ENCODE measurements around the gene GPR62. TPM values are rescaled to one million over a fixed set of nuclear protein-coding genes. Genes with fewer than 3 reads are reported as not detected.

Gene GPR62
- total RNA-seq, 2 donors from 2014 or later, result 0.41 to 0.97 TPM

GRCh38 chr3:51942603-51943450 is 12.4 kb upstream of the GPR62 start:
- TF ChIP-seq POLR2A (IDR thresholded peaks at IDR 0.05) (no peak), CTCF (IDR thresholded peaks at IDR 0.05) (no peak), POLR2AphosphoS5 (IDR thresholded peaks at IDR 0.05) (no peak)
- Histone ChIP-seq H3K4me1 (replicated peaks) (peaks cover 9% of the 10 kb centered on the region), H3K9me3 (no peaks in the 10 kb centered on the region), H3K4me3 (peak overlapping the region; percentile 29 to 37), H3K36me3 (peaks cover 0 to 6% of the 10 kb centered on the region in 2 donors), H3K27ac (peak overlapping the region; percentile 80 to 87), H3K27me3 (replicated peaks; ENCODE audit: insufficient read depth) (no peaks in the 10 kb centered on the region)
- peak; percentile 31 for DNase-seq (ENCODE audit: low spot score)
- 33% methylated on average over 15 of the region's 17 CpGs for WGBS
- intact Hi-C loops (cut with DNase I), result loop anchor here (2.0 to 5.0 kb wide), 3 partner anchors 32 to 209 kb away; partner anchors contain the start of genes ABHD14A, ABHD14B, DUSP7 and POC1A

- H3K4me1 ChIP-seq (replicated peaks), result peaks cover 9% of the 10 kb centered on the region
- H3K9me3 ChIP-seq, result no peaks in the 10 kb centered on the region
- WGBS, result 91% methylated on average over 18 of the region's 21 CpGs
- no peaks in the 10 kb centered on the region for H3K36me3 ChIP-seq
- no peaks in the 10 kb centered on the region for H3K27me3 ChIP-seq (replicated peaks; ENCODE audit: insufficient read depth)
- TF ChIP-seq POLR2A (IDR thresholded peaks at IDR 0.05) (no peak), CTCF (IDR thresholded peaks at IDR 0.05) (no peak), POLR2AphosphoS5 (IDR thresholded peaks at IDR 0.05) (no peak)
- no peak for DNase-seq (ENCODE audit: low spot score)
- intact Hi-C loops (cut with DNase I), result loop anchor here (2.0 to 5.0 kb wide), 3 partner anchors 31 to 209 kb away; partner anchors contain the start of genes ABHD14A, ABHD14B, DUSP7 and POC1A
- H3K27ac ChIP-seq, result no peak overlapping the region
- no peak overlapping the region for H3K4me3 ChIP-seq
These were observed 11.5 kb upstream of the GPR62 start for GRCh38 chr3:51943451-51944391.

GRCh38 chr3:51944451-51945021 is 10.6 kb upstream of the GPR62 start:
- TF ChIP-seq CTCF (IDR thresholded peaks at IDR 0.05) (no peak), POLR2AphosphoS5 (IDR thresholded peaks at IDR 0.05) (no peak), POLR2A (IDR thresholded peaks at IDR 0.05) (no peak)
- no peak for DNase-seq (ENCODE audit: low spot score)

GRCh38 chr3:51945031-51945840 is 9.9 kb upstream of the GPR62 start:
- intact Hi-C loops (cut with DNase I), result no loop called here
- WGBS, result 91% methylated on average over 18 of the region's 18 CpGs
- TF ChIP-seq POLR2A (IDR thresholded peaks at IDR 0.05) (no peak), CTCF (IDR thresholded peaks at IDR 0.05) (no peak), POLR2AphosphoS5 (IDR thresholded peaks at IDR 0.05) (no peak)

More at GRCh38 chr3:51944451-51945021, 10.6 kb upstream of the GPR62 start:
- H3K4me3 ChIP-seq, result no peak overlapping the region
- peaks cover 9% of the 10 kb centered on the region for H3K4me1 ChIP-seq (replicated peaks)
- H3K36me3 ChIP-seq, result no peaks in the 10 kb centered on the region
- intact Hi-C loops (cut with DNase I), result loop anchor here (5.0 kb wide), 2 partner anchors 113 to 208 kb away; partner anchors contain the start of genes DUSP7 and POC1A
- WGBS, result 86% methylated on average over 11 of the region's 11 CpGs
- H3K27ac ChIP-seq, result no peak overlapping the region
- H3K9me3 ChIP-seq, result no peaks in the 10 kb centered on the region
- no peaks in the 10 kb centered on the region for H3K27me3 ChIP-seq (replicated peaks; ENCODE audit: insufficient read depth)

More at GRCh38 chr3:51945031-51945840, 9.9 kb upstream of the GPR62 start:
- H3K27me3 ChIP-seq (replicated peaks; ENCODE audit: insufficient read depth), result no peaks in the 10 kb centered on the region
- peaks cover 9% of the 10 kb centered on the region for H3K4me1 ChIP-seq (replicated peaks)
- H3K4me3 ChIP-seq, result no peak overlapping the region
- no peaks in the 10 kb centered on the region for H3K36me3 ChIP-seq
- no peak for DNase-seq (ENCODE audit: low spot score)
- H3K27ac ChIP-seq, result no peak overlapping the region
- no peaks in the 10 kb centered on the region for H3K9me3 ChIP-seq

Data from prostate gland (tissue), 2 donors.